AG04450 (cell line): ENCODE data around the gene IKZF3. TPM values are rescaled to one million over a fixed set of nuclear protein-coding genes. Genes with fewer than 3 reads are reported as not detected.

Source experiments
- CTCF ChIA-PET: fragments of 300-600, 350-600 bp; formaldehyde crosslinking; extraction: SDS; loops from one replicate; lab custom pipeline; 2022; ENCODE audit warnings: antibody characterized with exemption, inconsistent platforms; lab: Charles Lee
- POLR2A ChIA-PET: fragments of 350-600 bp; formaldehyde crosslinking; extraction: SDS; loops from one replicate; lab custom pipeline; 2021; ENCODE audit warnings: antibody characterized with exemption, inconsistent platforms; lab: Yijun Ruan, JAX
- DNase-seq: peaks from one replicate; pipeline ENCODE4 v3.0.0-alpha.2; 2011; ENCODE audit warnings: low read depth, low spot score
- H3K27ac ChIP-seq: one replicate; pipeline ENCODE4 v1.5.1; 2012; ENCODE audit warnings: low read depth, low read length, control low read depth
- H3K27me3 ChIP-seq: one replicate; pipeline ENCODE4 v1.6.0; 2012; ENCODE audit warnings: low read length; ENCODE audit not compliant: control insufficient read depth, insufficient read depth
- H3K4me3 ChIP-seq: 2 replicates; pipeline ENCODE4 v1.5.1; 2011; ENCODE audit warnings: mild to moderate bottlenecking, low read depth, low read length, control low read depth
- H3K9me3 ChIP-seq: 2 replicates; pipeline ENCODE4 v1.5.1; 2012; ENCODE audit warnings: low read length; ENCODE audit not compliant: control insufficient read depth, insufficient read depth
- CTCF ChIP-seq: IDR thresholded peaks from 2 replicates; pipeline ENCODE4 v1.5.1; 2011; ENCODE audit warnings: low read depth, low read length, control low read depth, inconsistent platforms
- polyA plus RNA-seq: library from polyadenylated mRNA; depleted of rRNA; stranded (reverse); fragments of >200 nt; gene quantifications from 2 replicates; pipeline ENCODE4 v1.2.3, GENCODE V29; 2011

Gene IKZF3
- polyA plus RNA-seq, 1 experiment: not detected

GRCh38 chr17:39776252-39776651, 87.9 kb downstream of the IKZF3 start:
- ChIA-PET CTCF (no interaction called here), POLR2A (interaction anchor here (0.6 kb wide), 2 partner anchors 24 to 47 kb away, joined by 3 to 11 read pairs; no protein-coding TSS in a partner anchor)
- peaks cover 68% of the 10 kb centered on the region for H3K27me3 ChIP-seq

GRCh38 chr17:39775031-39775430, 89.1 kb downstream of the IKZF3 start:
- DNase-seq: no peak
- ChIA-PET POLR2A (no interaction called here), CTCF (no interaction called here)
- no peak for TF ChIP-seq CTCF
- no peaks in the 10 kb centered on the region for H3K9me3 ChIP-seq
- H3K27ac ChIP-seq: no peak overlapping the region
- no peak overlapping the region for H3K4me3 ChIP-seq
- peaks cover 59% of the 10 kb centered on the region for H3K27me3 ChIP-seq

More at GRCh38 chr17:39776252-39776651, 87.9 kb downstream of the IKZF3 start:
- Histone ChIP-seq H3K4me3 (no peak overlapping the region), H3K9me3 (no peaks in the 10 kb centered on the region), H3K27ac (no peak overlapping the region)
- no peak for DNase-seq
- no peak for TF ChIP-seq CTCF

GRCh38 chr17:39774047-39774446, 90.1 kb downstream of the IKZF3 start:
- Histone ChIP-seq H3K27ac (no peak overlapping the region), H3K4me3 (no peak overlapping the region), H3K9me3 (no peaks in the 10 kb centered on the region), H3K27me3 (peaks cover 51% of the 10 kb centered on the region)
- ChIA-PET POLR2A (no interaction called here), CTCF (no interaction called here)
- DNase-seq: no peak
- TF ChIP-seq CTCF: no peak

GRCh38 chr17:39772987-39773934, 90.9 kb downstream of the IKZF3 start:
- Histone ChIP-seq H3K4me3 (no peak overlapping the region), H3K27ac (no peak overlapping the region), H3K9me3 (no peaks in the 10 kb centered on the region), H3K27me3 (peaks cover 49% of the 10 kb centered on the region)
- no peak for TF ChIP-seq CTCF
- CTCF ChIA-PET: no interaction called here
- POLR2A ChIA-PET: no interaction called here
- no peak for DNase-seq

GRCh38 chr17:39772415-39772814, 91.7 kb downstream of the IKZF3 start:
- no peaks in the 10 kb centered on the region for H3K9me3 ChIP-seq
- DNase-seq: no peak
- ChIA-PET CTCF (no interaction called here), POLR2A (no interaction called here)
- no peak for TF ChIP-seq CTCF
- H3K27ac ChIP-seq: no peak overlapping the region
- H3K4me3 ChIP-seq: no peak overlapping the region
- H3K27me3 ChIP-seq: peaks cover 44% of the 10 kb centered on the region
